Lung (tissue), 12 donors: ENCODE data around the gene SLC7A11. TPM values are rescaled to one million over a fixed set of nuclear protein-coding genes. Genes with fewer than 3 reads are reported as not detected.

Experiments
- ATAC-seq: fragments of 200-7000 bp; cut with Tn5 transposase; one replicate; pipeline ENCODE4 v1.9.1; 2020; ENCODE audit warnings: moderate number of reproducible peaks; ENCODE audit not compliant: insufficient read depth, low FRiP score
- DNase-seq, 3 donors: peaks; one replicate each; pipeline ENCODE4 v3.0.0-alpha.2; 2013 to 2017
- H3K27ac ChIP-seq, 2 donors: one replicate each; pipeline ENCODE4 v1.5.1; 2013; ENCODE audit warnings: mild to moderate bottlenecking in 2 of 2, moderate library complexity in 2 of 2, control low read depth in 1 of 2, inconsistent platforms in 1 of 2, low read depth in 1 of 2, low read length in 1 of 2
- H3K27me3 ChIP-seq, 3 donors: one replicate each; pipeline ENCODE4 v1.5.1; 2013; ENCODE audit warnings: low read length in 2 of 3; ENCODE audit not compliant: control insufficient read depth in 3 of 3, insufficient read depth in 3 of 3
- H3K36me3 ChIP-seq, 4 donors: one replicate each; pipeline ENCODE4 v1.5.1; 2013; ENCODE audit warnings: low read length in 4 of 4, mild to moderate bottlenecking in 1 of 4, moderate library complexity in 1 of 4; ENCODE audit not compliant: control insufficient read depth in 4 of 4, insufficient read depth in 4 of 4
- H3K4me1 ChIP-seq, 5 donors: one replicate each; pipeline ENCODE4 v1.5.1; 2013; ENCODE audit warnings: low read length in 5 of 5, mild to moderate bottlenecking in 2 of 5, moderate library complexity in 1 of 5; ENCODE audit not compliant: control insufficient read depth in 5 of 5, insufficient read depth in 5 of 5
- H3K4me3 ChIP-seq: one replicate; pipeline ENCODE4 v1.5.1; 2013; ENCODE audit warnings: mild to moderate bottlenecking, control low read depth, moderate library complexity
- H3K9ac ChIP-seq, 2 donors: one replicate each; pipeline ENCODE4 v1.5.1; 2013; ENCODE audit warnings: low read length in 2 of 2, control low read depth in 1 of 2; ENCODE audit not compliant: insufficient read depth in 1 of 2
- H3K9me3 ChIP-seq, 4 donors: one replicate each; pipeline ENCODE4 v1.5.1; 2013; ENCODE audit warnings: low read length in 3 of 4, mild to moderate bottlenecking in 1 of 4, moderate library complexity in 1 of 4; ENCODE audit not compliant: control insufficient read depth in 4 of 4, insufficient read depth in 3 of 4
- CTCF ChIP-seq: IDR thresholded peaks from 2 replicates; pipeline ENCODE4 v1.5.1; 2012; ENCODE audit warnings: mild to moderate bottlenecking; ENCODE audit errors: control extremely low read depth, extremely low read depth
- WGBS, 2 donors: extraction: QIAGEN DNeasy Blood & Tissue Kit; methylation state at CpG; one replicate each; pipeline ENCODE4 v1.1.7; 2013; 5-methylcytosine and 5-hydroxymethylcytosine counted together
- polyA plus RNA-seq, 2 donors: library from polyadenylated mRNA; stranded (reverse); fragments of 200-250 nt; gene quantifications; one replicate each; pipeline ENCODE4 v1.2.1, GENCODE V29; 2013
- total RNA-seq, 2 donors: library from RNA; depleted of rRNA in 1 of 2; stranded (reverse); fragments of >200 nt in 1 of 2; gene quantifications; one replicate each; pipeline ENCODE4 v1.2.1, GENCODE V29; 2014 to 2021
- donor health status: control.
- donor health status: control.
- donor health status: Bipolar disorder and iron deficiency.
- donor health status: healthy.
- donor health status: DM: yes; HTN: yes; CAD: no.

The SLC7A11 gene
- total and polyA plus RNA-seq, 4 donors: 2.0 to 6.7 (median 2.9) TPM

GRCh38 chr4:138269175-138269574, 27.0 kb upstream of the SLC7A11 start:
- DNase-seq: no peak
- peaks cover 0 to 2% (median 0%) of the 10 kb centered on the region in 4 donors for H3K9me3 ChIP-seq
- no peaks in the 10 kb centered on the region for H3K36me3 ChIP-seq
- no peak overlapping the region for H3K27ac ChIP-seq
- no peak overlapping the region for H3K9ac ChIP-seq
- no peak for TF ChIP-seq CTCF
- H3K27me3 ChIP-seq: no peaks in the 10 kb centered on the region
- no peak overlapping the region for H3K4me3 ChIP-seq
- H3K4me1 ChIP-seq: no peaks in the 10 kb centered on the region
- no peak for ATAC-seq

GRCh38 chr4:138267835-138268234, 25.7 kb upstream of the SLC7A11 start:
- H3K27ac ChIP-seq: no peak overlapping the region
- H3K4me3 ChIP-seq: no peak overlapping the region
- H3K36me3 ChIP-seq: no peaks in the 10 kb centered on the region
- no peak for TF ChIP-seq CTCF
- H3K4me1 ChIP-seq: no peaks in the 10 kb centered on the region
- peaks cover 0 to 2% (median 0%) of the 10 kb centered on the region in 4 donors for H3K9me3 ChIP-seq
- ATAC-seq (no peak), DNase-seq (no peak)
- H3K27me3 ChIP-seq: no peaks in the 10 kb centered on the region
- H3K9ac ChIP-seq: no peak overlapping the region

- ATAC-seq (no peak), DNase-seq (no peak)
- Histone ChIP-seq H3K27ac (no peak overlapping the region), H3K9me3 (peaks cover 0 to 2% (median 0%) of the 10 kb centered on the region in 4 donors), H3K4me1 (peaks cover 0 to 4% (median 0%) of the 10 kb centered on the region in 5 donors), H3K9ac (no peak overlapping the region), H3K27me3 (no peaks in the 10 kb centered on the region), H3K36me3 (no peaks in the 10 kb centered on the region), H3K4me3 (no peak overlapping the region)
- no peak for TF ChIP-seq CTCF
- WGBS, 2 donors: 83 to 87% methylated on average over 5 of the region's 5 CpGs
These were observed 24.8 kb upstream of the SLC7A11 start for GRCh38 chr4:138266948-138267347.

- no peak for DNase-seq
- WGBS, 2 donors: 28 to 42% methylated on average over 3 of the region's 3 CpGs
- Histone ChIP-seq H3K27ac (no peak overlapping the region), H3K9ac (no peak overlapping the region), H3K4me3 (no peak overlapping the region), H3K36me3 (no peaks in the 10 kb centered on the region), H3K9me3 (peaks cover 0 to 2% (median 0%) of the 10 kb centered on the region in 4 donors), H3K27me3 (no peaks in the 10 kb centered on the region), H3K4me1 (peaks cover 0 to 4% (median 0%) of the 10 kb centered on the region in 5 donors)
- ATAC-seq: no peak
- no peak for TF ChIP-seq CTCF
These were observed 21.2 kb upstream of the SLC7A11 start for GRCh38 chr4:138263247-138263816.
